DMS79 (cell line): Measurements from ENCODE around the gene CTXND1.
"Not testable (repeated sequence)": the region's sequence is repeated elsewhere in the genome, so short reads cannot be mapped to it uniquely, and the experiment has no call there.

Experiments used
- DNase-seq: peaks from one replicate; lab custom pipeline; 2025; lab: John Stamatoyannopoulos, UW

Gene CTXND1

DNA sequence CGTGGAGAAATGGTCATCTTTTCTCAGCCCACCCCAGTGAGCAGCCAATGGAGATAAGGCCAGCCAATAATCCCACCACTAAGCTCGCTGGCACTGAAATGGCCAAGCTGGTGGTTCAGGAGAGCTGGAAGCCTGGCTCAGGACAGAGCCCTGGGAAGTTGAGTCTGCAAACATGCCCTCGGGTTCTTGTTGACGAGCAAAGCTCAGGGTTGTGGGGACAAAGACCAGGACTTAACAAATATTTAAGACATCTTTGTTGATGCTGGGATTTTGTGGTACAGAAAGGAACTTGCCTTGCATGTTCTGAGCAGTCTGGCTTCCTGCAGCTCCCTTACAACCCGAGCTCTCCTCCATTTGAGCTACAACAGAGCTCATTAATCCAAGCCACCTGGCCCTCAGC lies 94.8 kb downstream of the CTXND1 start:
- DNase-seq = no peak

- no peak for DNase-seq
Measured at GRCh38 chr15:80156176-80156720, 95.8 kb downstream of the CTXND1 start.

DNA sequence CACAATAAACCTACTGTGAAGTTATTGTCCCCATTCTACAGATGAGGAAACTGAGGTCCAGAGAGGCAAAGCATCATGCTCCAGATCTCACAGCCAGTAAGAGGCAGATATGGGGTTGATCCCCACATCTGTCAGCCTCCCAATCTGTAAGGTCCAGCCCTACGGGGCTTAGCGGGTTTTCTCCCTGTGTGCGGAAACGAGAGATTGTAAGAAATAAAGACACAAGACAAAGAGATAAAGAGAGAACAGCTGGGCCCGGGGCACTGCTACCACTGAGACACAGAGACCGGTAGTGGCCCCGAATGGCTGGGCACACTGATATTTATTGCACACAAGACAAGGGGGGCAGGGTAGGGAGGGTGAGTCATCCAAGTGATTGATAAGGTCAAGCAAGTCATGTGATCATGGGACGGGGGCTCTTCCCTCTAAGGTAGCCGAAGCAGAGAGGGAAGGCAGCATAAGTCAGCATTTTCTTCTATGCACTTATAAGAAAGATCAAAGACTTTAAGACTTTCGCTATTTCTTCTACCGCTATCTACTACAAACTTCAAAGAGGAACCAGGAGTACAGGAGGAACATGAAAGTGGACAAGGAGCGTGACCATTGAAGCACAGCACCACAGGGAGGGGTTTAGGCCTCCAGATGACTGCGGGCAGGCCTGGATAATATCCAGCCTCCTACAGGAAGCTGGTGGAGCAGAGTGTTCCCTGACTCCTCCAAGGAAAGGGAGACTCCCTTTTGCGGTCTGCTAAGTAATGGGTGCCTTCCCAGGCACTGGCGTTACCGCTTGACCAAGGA lies 96.4 kb downstream of the CTXND1 start:
- DNase-seq = not testable (repeated sequence)

DNA sequence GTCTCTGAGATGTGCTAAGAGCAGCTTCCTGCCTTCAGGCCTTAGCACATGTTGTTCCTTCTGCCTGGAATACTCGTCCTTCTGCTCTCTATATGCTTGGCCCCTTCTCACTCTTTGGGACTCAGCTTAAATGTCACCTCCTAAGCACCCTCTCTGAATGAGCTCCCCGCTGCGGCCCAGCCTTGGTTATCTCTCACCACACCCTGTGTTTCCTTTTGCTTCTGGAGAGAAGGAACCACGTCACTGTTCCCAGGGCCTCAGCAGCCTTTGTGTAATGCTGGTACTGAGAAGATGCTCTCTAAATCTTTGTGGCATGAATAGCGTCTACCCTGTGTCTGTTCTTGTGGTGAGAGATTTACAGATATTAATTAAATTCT lies 97.0 kb downstream of the CTXND1 start:
- no peak for DNase-seq

DNA sequence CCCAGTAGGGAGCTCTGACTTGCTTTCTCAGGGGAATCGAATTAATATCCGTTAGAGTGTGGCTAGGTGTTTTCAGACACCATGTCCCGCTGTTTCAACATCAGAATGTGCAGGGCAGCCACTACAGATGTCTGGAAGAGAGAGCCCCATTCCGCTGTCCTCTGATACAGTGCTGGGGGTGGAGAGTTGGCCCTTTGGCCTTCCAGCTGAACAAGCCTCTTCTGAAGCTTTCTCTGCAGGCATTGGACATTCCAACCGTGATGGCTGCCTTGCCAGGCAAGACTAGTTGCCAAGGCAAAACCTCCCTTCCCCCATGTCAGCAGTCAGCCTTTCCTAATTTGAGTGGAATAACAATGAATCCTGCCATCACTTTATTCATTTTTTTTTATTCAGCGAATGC lies 97.7 kb downstream of the CTXND1 start:
- no peak for DNase-seq

GRCh38 chr15:80153900-80154299 lies 98.1 kb downstream of the CTXND1 start:
- DNase-seq = no peak

GRCh38 chr15:80152896-80153876 lies 98.8 kb downstream of the CTXND1 start, which contains the start of gene FAH:
FAH (plus strand) TSS chr15:80152999; CDS start chr15:80153055, 56 bp downstream.
- DNase-seq = no peak

DNA sequence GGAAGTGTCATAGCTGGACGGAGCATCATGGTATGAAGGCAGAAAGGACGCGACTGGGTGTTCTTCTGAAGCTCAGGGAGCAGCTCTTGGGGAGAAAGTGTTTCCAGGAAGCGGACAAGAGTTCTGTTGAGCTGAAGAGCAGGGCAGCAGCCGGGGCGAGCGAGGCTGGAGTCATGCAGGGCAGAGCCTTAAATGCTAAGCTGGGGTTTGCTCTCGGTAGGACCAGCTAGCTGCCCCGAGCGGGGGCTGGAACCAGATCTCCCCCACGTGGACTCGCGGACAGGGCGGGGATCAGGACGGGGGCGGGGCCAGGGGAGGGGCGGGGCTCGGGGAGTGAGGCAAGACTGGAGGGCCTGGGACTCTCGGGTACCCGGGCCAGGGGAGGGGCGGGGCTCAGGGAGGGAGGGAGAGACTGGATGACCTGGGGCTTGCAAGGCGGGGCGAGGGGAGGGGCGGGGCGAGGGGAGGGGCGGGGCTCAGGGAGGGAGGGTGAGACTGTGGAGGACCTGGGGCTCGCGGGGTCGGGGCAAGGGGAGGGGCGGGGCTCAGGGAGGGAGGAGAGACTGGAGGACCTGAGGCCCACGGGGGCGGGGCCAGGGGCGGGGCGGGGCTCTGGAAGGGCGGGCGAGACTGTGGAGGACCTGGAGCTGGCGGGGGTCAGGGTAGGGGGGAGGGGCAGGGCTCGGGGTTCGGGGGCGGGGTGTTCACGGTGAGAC lies 99.7 kb downstream of the CTXND1 start:
- peak; percentile 54 for DNase-seq

DNA sequence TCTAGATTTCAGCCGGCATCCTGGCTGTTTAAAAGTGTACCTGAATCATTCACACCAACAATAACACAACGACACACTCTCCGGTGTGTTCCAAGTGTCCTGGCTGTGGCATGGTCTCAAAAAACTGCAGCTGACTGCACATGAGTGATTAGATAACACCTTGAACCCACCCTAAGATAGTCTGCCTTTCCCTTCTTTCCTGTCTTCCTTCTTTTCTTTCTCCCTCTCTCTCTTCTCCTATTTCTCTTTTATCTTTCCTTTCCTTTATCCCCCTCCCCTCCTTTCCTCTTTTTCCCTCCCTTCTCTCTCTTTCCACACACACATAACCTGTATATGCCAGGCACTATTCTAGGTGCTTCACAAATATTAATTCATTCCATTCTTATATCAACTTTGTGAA lies 100.4 kb downstream of the CTXND1 start:
- no peak for DNase-seq

- no peak for DNase-seq
Measured at GRCh38 chr15:80151148-80151547, 100.9 kb downstream of the CTXND1 start.
